Mesendoderm (in vitro differentiated cells): ENCODE data around the gene HEPHL1.

Experiments used
- DNase-seq: peaks from one replicate; pipeline ENCODE4 v3.0.0; 2013
- H2AK5ac ChIP-seq: 2 replicates; pipeline ENCODE4 v1.6.1; 2013; ENCODE audit warnings: low read length, inconsistent platforms
- H2BK120ac ChIP-seq: 2 replicates; pipeline ENCODE4 v1.6.1; 2013; ENCODE audit warnings: low read depth, mild to moderate bottlenecking, low read length, moderate library complexity, mixed read lengths
- H2BK15ac ChIP-seq: replicated peaks from 2 replicates; pipeline ENCODE4 v1.6.1; 2013; ENCODE audit warnings: low read depth, mild to moderate bottlenecking, moderate library complexity
- H2BK5ac ChIP-seq: 2 replicates; pipeline ENCODE4 v1.6.1; 2013; ENCODE audit warnings: low read length, inconsistent platforms
- H3K18ac ChIP-seq: 2 replicates; pipeline ENCODE4 v1.6.1; 2013; ENCODE audit warnings: mild to moderate bottlenecking, low read length, mixed read lengths
- H3K23ac ChIP-seq: one replicate; pipeline ENCODE4 v1.6.1; 2013; ENCODE audit warnings: low read length
- H3K27ac ChIP-seq: 2 replicates; pipeline ENCODE4 v1.5.1; 2013; ENCODE audit warnings: low read depth, mild to moderate bottlenecking, inconsistent platforms, low read length, moderate library complexity
- H3K27me3 ChIP-seq: 2 replicates; pipeline ENCODE4 v1.6.1; 2013; ENCODE audit warnings: low read length, control low read depth, mild to moderate bottlenecking, inconsistent platforms; ENCODE audit not compliant: insufficient read depth, poor library complexity
- H3K36me3 ChIP-seq: 2 replicates; pipeline ENCODE4 v1.6.1; 2013; ENCODE audit warnings: low read length, inconsistent platforms; ENCODE audit not compliant: control insufficient read depth, insufficient read depth
- H3K4ac ChIP-seq: one replicate; pipeline ENCODE4 v1.6.1; 2013; ENCODE audit warnings: low read depth, mild to moderate bottlenecking, low read length, moderate library complexity
- H3K4me1 ChIP-seq: 2 replicates; pipeline ENCODE4 v1.6.1; 2013; ENCODE audit warnings: low read depth, low read length, inconsistent platforms; ENCODE audit not compliant: control insufficient read depth
- H3K4me2 ChIP-seq: 2 replicates; pipeline ENCODE4 v1.6.1; 2013; ENCODE audit warnings: low read length
- H3K4me3 ChIP-seq: 2 replicates; pipeline ENCODE4 v1.5.1; 2013; ENCODE audit warnings: mild to moderate bottlenecking, low read length
- H3K56ac ChIP-seq: one replicate; pipeline ENCODE4 v1.6.1; 2013; ENCODE audit warnings: low read length
- H3K79me1 ChIP-seq: 2 replicates; pipeline ENCODE4 v1.6.1; 2013; ENCODE audit warnings: low read length, inconsistent platforms
- H3K79me2 ChIP-seq: 2 replicates; pipeline ENCODE4 v1.6.1; 2013; ENCODE audit warnings: mild to moderate bottlenecking, low read length; ENCODE audit not compliant: control insufficient read depth, insufficient read depth
- H3K9ac ChIP-seq: 2 replicates; pipeline ENCODE4 v1.6.1; 2013; ENCODE audit warnings: low read length, inconsistent platforms
- H4K5ac ChIP-seq: one replicate; pipeline ENCODE4 v1.6.1; 2013; ENCODE audit warnings: low read length
- H4K8ac ChIP-seq: one replicate; pipeline ENCODE4 v1.6.1; 2013; ENCODE audit warnings: low read depth, mild to moderate bottlenecking, control low read depth, low read length, moderate library complexity
- WGBS: extraction: QIAGEN DNeasy Blood & Tissue Kit; methylation state at CpG from one replicate; pipeline ENCODE4 v1.1.7; 2013; ENCODE audit warnings: low lambda C conversion rate, missing lambda C conversion rate; ENCODE audit not compliant: insufficient coverage; ENCODE audit errors: extremely low coverage; 5-methylcytosine and 5-hydroxymethylcytosine counted together

HEPHL1 gene

GRCh38 chr11:94091091-94091490 is 69.9 kb downstream of the HEPHL1 start:
- no peak overlapping the region for H3K4ac ChIP-seq
- no peaks in the 10 kb centered on the region for H3K4me1 ChIP-seq
- H3K79me2 ChIP-seq: no peaks in the 10 kb centered on the region
- no peak overlapping the region for H3K56ac ChIP-seq
- DNase-seq: no peak
- H4K8ac ChIP-seq: no peak overlapping the region
- no peak overlapping the region for H3K18ac ChIP-seq
- no peak overlapping the region for H3K9ac ChIP-seq
- H2AK5ac ChIP-seq: no peak overlapping the region
- no peaks in the 10 kb centered on the region for H3K27me3 ChIP-seq
- no peaks in the 10 kb centered on the region for H3K36me3 ChIP-seq
- H3K79me1 ChIP-seq: no peaks in the 10 kb centered on the region
- no peak overlapping the region for H2BK15ac ChIP-seq
- no peak overlapping the region for H2BK120ac ChIP-seq
- no peak overlapping the region for H2BK5ac ChIP-seq
- no CpG with 5 or more reads among the region's 1 CpG for WGBS
- H4K5ac ChIP-seq: no peak overlapping the region
- H3K4me2 ChIP-seq: no peak overlapping the region
- no peak overlapping the region for H3K23ac ChIP-seq
- no peak overlapping the region for H3K27ac ChIP-seq
- H3K4me3 ChIP-seq: no peak overlapping the region

- DNase-seq: no peak
- Histone ChIP-seq H3K79me2 (no peaks in the 10 kb centered on the region), H3K18ac (no peak overlapping the region), H3K56ac (no peak overlapping the region), H3K4me1 (no peaks in the 10 kb centered on the region), H3K4me3 (no peak overlapping the region), H3K9ac (no peak overlapping the region), H4K8ac (no peak overlapping the region), H3K27me3 (no peaks in the 10 kb centered on the region), H2BK120ac (no peak overlapping the region), H2AK5ac (no peak overlapping the region), H3K4ac (no peak overlapping the region), H3K79me1 (no peaks in the 10 kb centered on the region), H3K36me3 (no peaks in the 10 kb centered on the region), H3K4me2 (no peak overlapping the region), H3K23ac (no peak overlapping the region), H2BK5ac (no peak overlapping the region), H2BK15ac (no peak overlapping the region), H4K5ac (no peak overlapping the region), H3K27ac (no peak overlapping the region)
These were observed 79.1 kb downstream of the HEPHL1 start for GRCh38 chr11:94100253-94100652.

GRCh38 chr11:94103471-94103870 is 82.3 kb downstream of the HEPHL1 start:
- H3K4me2 ChIP-seq: no peak overlapping the region
- WGBS: no CpG with 5 or more reads among the region's 1 CpG
- H3K27ac ChIP-seq: no peak overlapping the region
- no peaks in the 10 kb centered on the region for H3K27me3 ChIP-seq
- no peaks in the 10 kb centered on the region for H3K4me1 ChIP-seq
- H3K79me2 ChIP-seq: no peaks in the 10 kb centered on the region
- H3K56ac ChIP-seq: no peak overlapping the region
- H3K36me3 ChIP-seq: no peaks in the 10 kb centered on the region
- H4K5ac ChIP-seq: no peak overlapping the region
- H3K9ac ChIP-seq: no peak overlapping the region
- H2AK5ac ChIP-seq: no peak overlapping the region
- no peak overlapping the region for H3K23ac ChIP-seq
- no peak overlapping the region for H4K8ac ChIP-seq
- H2BK15ac ChIP-seq: no peak overlapping the region
- no peak overlapping the region for H3K4ac ChIP-seq
- no peaks in the 10 kb centered on the region for H3K79me1 ChIP-seq
- no peak overlapping the region for H3K18ac ChIP-seq
- DNase-seq: no peak
- H2BK120ac ChIP-seq: no peak overlapping the region
- no peak overlapping the region for H3K4me3 ChIP-seq
- no peak overlapping the region for H2BK5ac ChIP-seq

- Histone ChIP-seq H2BK120ac (no peak overlapping the region), H4K5ac (no peak overlapping the region), H2BK5ac (no peak overlapping the region), H3K4ac (no peak overlapping the region), H3K36me3 (no peaks in the 10 kb centered on the region), H3K27me3 (no peaks in the 10 kb centered on the region), H3K18ac (no peak overlapping the region), H3K4me2 (no peak overlapping the region), H2BK15ac (no peak overlapping the region), H3K79me1 (no peaks in the 10 kb centered on the region), H2AK5ac (no peak overlapping the region), H3K79me2 (no peaks in the 10 kb centered on the region), H3K27ac (no peak overlapping the region), H4K8ac (no peak overlapping the region), H3K9ac (no peak overlapping the region), H3K4me1 (no peaks in the 10 kb centered on the region), H3K23ac (no peak overlapping the region), H3K4me3 (no peak overlapping the region), H3K56ac (no peak overlapping the region)
- DNase-seq: no peak
These were observed 83.6 kb downstream of the HEPHL1 start for GRCh38 chr11:94104734-94105133.

GRCh38 chr11:94106716-94107115 is 85.6 kb downstream of the HEPHL1 start:
- Histone ChIP-seq H2BK15ac (no peak overlapping the region), H3K56ac (no peak overlapping the region), H3K4me3 (no peak overlapping the region), H3K79me1 (no peaks in the 10 kb centered on the region), H4K5ac (no peak overlapping the region), H3K27me3 (no peaks in the 10 kb centered on the region), H4K8ac (no peak overlapping the region), H2BK5ac (no peak overlapping the region), H3K9ac (no peak overlapping the region), H2BK120ac (no peak overlapping the region), H3K23ac (no peak overlapping the region), H3K36me3 (no peaks in the 10 kb centered on the region), H3K79me2 (no peaks in the 10 kb centered on the region), H3K4me2 (no peak overlapping the region), H2AK5ac (no peak overlapping the region), H3K27ac (no peak overlapping the region), H3K4me1 (no peaks in the 10 kb centered on the region), H3K18ac (no peak overlapping the region), H3K4ac (no peak overlapping the region)
- no CpG with 5 or more reads among the region's 4 CpGs for WGBS
- DNase-seq: no peak

GRCh38 chr11:94107363-94107762 is 86.2 kb downstream of the HEPHL1 start:
- Histone ChIP-seq H2BK15ac (no peak overlapping the region), H3K4me3 (no peak overlapping the region), H3K9ac (no peak overlapping the region), H3K79me1 (no peaks in the 10 kb centered on the region), H3K4me1 (no peaks in the 10 kb centered on the region), H3K23ac (no peak overlapping the region), H2BK5ac (no peak overlapping the region), H3K18ac (no peak overlapping the region), H3K4me2 (no peak overlapping the region), H3K79me2 (no peaks in the 10 kb centered on the region), H3K27ac (no peak overlapping the region), H3K36me3 (no peaks in the 10 kb centered on the region), H3K56ac (no peak overlapping the region), H2AK5ac (no peak overlapping the region), H2BK120ac (no peak overlapping the region), H3K4ac (no peak overlapping the region), H4K5ac (no peak overlapping the region), H3K27me3 (no peaks in the 10 kb centered on the region), H4K8ac (no peak overlapping the region)
- WGBS: no CpG with 5 or more reads among the region's 1 CpG
- no peak for DNase-seq
